Measurements from ENCODE around the gene EXD1.
"Not testable (repeated sequence)": the region's sequence is repeated elsewhere in the genome, so short reads cannot be mapped to it uniquely, and the experiment has no call there.

Gene EXD1, protein sequence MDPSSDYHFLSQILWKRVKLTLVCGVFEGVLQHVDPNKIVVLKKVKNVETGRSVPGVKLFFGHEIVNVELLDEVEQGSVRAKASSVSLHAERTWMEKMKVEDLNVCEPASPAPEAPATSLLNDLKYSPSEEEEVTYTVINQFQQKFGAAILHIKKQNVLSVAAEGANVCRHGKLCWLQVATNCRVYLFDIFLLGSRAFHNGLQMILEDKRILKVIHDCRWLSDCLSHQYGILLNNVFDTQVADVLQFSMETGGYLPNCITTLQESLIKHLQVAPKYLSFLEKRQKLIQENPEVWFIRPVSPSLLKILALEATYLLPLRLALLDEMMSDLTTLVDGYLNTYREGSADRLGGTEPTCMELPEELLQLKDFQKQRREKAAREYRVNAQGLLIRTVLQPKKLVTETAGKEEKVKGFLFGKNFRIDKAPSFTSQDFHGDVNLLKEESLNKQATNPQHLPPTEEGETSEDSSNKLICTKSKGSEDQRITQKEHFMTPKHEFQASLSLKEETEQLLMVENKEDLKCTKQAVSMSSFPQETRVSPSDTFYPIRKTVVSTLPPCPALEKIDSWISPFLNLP

DNA sequence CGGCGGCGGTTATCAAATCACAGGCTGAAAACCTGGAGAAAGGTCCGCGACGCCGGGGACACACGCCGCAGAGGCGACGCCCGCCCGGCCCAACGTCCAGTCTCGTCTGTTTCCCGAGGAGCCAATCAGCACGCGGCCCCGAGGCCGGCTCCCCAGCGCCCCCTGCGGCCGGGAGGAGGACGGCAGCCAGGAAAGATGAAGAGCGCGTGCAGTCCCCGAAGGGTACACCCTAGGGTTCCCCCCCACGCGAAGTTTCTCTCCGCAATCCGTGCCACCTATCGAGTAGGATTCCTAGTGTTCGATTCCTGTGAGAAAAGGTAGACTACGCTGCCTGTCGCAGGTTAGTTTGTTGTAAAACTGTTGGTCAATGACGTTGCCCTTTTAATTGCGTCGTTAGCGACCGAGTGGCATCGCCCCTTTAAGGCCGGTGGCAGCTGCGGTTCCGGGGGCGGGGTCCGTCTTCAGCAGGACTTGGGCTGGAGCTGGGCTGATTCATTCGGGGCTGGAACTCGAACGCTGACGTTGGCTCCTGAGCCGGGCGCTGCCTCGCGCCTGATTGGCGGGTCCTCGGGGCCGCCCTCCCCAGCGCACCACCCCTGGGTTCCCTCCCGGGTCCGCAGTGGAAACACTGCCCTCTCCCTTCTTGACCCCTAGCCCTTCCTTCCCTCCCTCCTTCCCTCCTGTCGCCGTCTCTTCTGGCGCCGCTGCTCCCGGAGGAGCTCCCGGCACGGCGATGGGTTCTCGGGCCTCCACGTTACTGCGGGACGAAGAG, at the start of gene EXD1, which contains the start of gene CHP1:
Gene EXD1 (minus strand): TSS at position 108 of the 772 bp plus-strand sequence. CDS start 4,182 bp downstream, outside the sequence.
Gene CHP1 (plus strand): TSS at position 619 of the 772 bp plus-strand sequence. CDS start 115 bp downstream, at position 734.
- peak; percentile 97 for DNase-seq

DNA sequence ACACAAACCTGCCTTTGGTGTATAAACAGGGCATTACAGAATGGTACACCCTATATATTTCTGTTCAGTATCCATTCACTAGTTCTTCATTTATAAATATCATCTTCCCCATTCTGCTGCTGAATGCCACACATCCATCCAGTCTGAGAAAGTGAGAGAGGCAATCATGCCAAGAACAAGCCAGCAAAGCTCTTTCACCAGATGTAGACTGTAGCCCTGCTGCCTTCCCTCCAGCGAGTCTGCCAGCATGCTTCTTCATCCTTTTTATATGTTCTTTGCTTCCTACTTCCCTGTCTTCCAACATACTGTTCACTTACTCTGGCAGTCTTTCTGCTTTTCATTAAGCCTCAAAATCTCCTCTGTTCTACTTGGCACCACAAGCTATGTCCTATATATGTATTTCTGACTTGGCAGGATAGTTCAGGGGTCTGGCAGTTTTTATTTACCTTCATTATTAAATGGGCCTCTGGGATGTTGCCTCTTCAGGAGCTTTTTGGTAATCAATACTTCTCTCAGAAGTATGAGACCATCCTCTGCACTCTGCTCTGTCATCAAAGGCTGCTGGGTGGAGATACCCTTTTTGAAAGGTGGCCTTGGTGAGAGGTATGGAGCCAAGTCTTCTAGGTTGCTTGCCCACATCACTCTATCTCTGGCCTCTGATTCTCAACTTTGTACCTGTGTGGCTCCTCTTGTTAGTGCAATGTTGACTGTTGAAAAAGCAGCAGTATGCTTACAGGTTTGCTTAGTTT, 49.2 kb upstream of the EXD1 start:
- DNase-seq = no peak

DNA sequence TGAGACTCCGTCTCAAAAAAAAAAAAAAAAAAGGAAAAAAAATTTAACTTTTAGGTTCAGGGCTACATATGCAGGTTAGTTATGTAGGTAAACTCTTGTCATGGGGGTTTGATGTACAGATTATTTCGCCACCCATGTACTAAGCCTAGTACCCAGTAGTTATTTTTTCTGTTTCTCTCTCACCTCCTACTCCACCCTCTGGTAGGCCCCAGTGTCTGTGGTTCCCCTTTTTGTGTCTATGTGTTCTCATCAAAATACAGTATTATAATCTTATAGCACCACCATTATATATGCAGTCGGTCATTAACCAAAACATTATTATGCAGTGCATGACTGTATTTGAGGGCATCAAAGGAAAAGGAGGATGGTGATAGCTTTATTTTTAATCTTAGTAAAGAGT, 47.8 kb upstream of the EXD1 start:
- no peak for DNase-seq

DNA sequence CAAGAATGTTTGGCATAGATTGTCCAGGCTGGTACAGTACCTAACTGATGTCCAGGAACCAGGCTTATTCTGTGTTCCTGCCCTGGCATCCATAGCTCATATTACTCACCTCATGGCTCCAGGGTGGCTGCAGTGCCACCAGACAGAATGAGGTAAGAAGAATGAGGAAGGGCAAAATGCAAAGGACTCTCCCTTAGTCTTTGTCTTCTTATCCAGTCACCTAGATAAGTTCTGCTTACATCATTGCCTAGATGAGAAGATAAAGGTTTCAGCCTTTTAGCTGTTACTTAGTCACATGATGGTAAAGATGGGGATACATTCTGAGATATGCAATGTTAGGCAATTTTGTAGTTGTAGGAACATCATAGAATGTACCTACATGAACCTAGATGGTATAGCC, 46.3 kb upstream of the EXD1 start:
- DNase-seq = no peak

DNA sequence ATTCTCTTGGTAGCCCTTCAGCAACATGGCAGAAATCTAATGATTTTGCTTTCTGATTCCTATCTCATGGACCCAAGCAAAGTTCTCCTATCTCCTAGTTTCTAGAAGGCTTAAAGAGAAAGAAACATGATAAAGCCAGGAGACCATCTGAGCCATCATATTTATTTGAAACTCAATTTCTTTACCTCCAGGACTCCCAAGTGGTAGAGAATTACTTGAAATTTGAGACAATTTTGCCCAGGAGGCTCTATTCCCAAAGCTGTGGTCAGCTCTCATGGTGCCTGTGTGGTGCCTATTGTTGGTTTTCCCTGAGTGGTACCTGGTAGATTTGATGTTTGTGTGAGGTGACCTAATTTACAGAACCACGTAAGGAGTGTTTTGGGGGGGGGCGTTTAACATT, 39.3 kb upstream of the EXD1 start:
- no peak for DNase-seq

DNA sequence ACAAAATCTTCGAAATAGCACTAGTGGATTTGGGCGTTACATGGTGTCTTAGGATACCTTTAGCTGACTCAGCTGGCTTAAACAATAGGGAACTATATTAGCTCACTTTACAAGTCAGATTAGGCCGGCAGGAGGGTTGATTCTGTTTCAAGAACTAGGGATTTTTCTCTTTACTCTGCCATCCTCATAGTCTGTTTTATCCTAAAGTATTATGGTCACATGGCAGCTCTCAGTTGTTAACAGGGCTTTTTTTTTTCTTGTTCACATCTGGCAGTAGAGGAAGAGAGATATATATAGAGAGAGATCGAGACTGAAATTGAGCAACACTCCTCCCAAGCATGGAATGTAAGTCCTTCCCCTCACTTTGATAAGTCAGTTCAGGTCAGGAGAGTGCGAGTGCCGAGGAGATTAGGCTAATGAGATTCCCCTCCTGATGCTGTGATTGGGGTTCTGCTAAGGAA, 33.4 kb upstream of the EXD1 start:
- DNase-seq = no peak

DNA sequence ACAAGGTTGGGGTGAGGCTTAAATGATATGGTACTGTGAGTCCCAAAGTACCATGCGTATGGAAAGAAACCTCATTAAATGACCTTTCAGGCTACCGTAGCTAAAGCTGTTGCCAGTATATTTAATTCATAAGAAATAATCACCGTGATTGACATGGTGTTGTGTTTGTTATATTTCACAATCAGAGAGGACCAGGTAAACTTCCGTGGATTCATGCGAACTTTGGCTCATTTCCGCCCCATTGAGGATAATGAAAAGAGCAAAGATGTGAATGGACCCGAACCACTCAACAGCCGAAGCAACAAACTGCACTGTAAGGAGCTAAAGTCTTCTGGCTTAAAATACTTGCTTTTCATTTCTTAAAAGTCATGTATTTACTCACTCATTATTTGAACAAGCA, 32.0 kb upstream of the EXD1 start:
- DNase-seq = no peak

DNA sequence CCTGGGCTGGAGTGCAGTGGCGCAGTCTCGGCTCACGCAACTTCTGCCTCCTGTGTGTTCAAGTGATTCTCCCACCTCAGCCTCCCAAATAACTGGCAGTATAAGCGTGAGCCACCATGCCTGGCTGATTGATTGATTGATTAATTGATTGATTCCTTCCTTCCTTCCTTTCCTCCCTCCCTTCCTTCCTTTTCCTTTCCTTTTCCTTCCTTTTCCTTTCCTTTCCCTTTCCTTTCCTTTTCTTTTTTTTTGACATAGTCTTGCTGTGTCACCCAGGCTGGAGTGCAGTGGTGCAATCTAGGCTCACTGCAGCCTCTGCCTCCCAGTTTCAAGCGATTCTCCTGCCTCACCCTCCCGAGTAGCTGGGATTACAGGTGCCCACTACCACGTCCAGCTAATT, 30.4 kb upstream of the EXD1 start:
- not testable (repeated sequence) for DNase-seq

DNA sequence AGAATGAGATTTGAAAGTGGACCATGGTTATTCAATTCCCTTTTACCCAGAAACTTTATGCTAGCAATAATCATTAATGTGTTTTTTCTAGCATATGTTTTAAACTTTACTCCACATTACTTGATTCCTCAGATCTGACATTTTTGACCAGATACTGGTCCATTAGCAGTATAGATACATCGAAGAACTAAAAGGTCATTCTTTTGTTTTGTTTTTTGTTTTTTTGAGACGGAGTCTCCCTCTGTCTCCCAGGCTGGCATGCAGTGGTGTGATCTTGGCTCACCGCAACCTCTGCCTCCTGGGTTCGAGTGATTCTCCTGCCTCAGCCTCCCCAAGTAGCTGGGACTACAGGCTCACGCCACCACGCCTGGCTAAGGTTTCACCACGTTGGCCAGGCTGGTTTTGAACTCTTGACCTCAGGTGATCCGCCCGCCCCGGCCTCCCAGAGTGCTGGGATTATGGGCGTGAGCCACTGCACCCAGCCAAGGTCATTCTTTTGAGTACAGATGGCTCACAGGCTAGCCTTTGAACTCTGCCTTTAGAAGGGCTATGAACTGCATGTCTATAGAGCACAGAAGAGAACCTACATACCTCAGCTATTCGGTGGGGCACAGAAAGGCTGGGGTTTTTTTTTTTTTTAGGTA, 29.1 kb upstream of the EXD1 start:
- DNase-seq = no peak

DNA sequence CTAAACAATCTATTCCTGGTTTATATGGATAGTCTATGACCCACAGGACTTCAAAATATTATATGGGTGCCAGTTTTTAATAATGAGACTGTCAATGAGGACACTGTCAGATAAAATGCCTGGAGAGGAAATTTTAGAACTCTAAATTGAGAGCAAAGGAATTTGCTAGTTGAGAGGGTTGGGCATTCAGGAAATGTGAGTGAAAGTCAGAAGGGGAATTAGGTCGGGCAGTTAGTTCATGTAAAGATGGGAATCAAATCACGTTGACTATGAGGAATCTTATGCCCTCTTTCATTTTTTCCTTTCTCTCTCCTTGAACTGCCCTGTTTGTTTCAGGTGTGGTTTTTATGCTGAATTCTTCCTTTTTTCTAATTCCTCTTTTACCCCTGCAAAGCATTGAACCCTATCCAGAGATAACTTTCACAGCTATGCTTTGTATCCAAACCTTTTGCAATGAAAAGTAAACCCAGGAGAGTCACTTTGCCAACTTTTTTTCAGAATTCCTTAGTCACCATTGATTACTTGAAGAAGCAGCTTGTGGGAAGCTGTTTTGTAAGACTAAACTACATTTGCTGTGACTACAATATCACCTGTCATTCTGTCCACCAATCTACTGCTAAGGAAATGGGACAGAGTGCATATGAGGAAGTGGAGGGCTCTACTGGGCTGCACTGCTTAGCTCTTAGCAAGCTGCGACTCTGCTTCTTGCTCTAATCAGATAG, 28.4 kb upstream of the EXD1 start:
- no peak for DNase-seq

DNA sequence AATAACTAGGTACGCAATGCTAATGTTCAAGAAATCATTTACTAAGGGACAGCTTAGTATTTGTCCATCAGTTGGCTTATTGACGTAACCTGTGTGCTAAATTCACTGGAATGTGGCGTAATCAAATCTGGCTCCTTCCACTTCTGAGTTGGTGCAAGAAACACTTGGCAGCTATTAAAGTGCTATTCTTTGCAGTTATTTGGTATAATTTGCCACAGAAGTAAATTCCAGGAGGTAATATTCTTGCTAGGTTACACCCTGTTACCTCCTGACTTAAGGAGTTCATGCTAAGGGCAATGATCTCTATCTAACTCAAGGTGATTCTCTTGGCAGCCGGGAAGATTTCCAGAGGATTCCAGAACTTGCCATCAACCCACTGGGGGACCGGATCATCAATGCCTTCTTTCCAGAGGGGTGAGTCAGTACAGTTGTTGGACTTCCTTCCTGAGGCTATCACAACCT, 26.1 kb upstream of the EXD1 start:
- no peak for DNase-seq

DNA sequence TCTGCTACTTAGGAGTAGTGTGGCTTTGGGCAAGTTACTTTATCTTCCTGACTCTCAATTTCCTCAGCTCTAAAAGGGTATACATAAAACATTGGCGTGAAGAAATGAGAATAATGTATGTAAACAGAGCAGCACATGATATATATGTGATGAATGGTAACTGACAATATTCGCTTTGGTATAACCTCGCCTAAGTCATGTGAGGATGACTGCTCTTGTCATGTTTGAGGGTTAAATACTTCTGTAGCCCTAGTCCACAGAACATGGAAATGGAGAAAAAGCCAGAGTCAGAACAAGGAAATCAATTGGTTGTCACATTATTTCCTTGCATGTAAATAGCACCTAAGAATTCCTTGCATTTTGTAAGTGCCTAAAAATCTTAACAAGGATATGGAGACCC, 25.5 kb upstream of the EXD1 start:
- DNase-seq = no peak

DNA sequence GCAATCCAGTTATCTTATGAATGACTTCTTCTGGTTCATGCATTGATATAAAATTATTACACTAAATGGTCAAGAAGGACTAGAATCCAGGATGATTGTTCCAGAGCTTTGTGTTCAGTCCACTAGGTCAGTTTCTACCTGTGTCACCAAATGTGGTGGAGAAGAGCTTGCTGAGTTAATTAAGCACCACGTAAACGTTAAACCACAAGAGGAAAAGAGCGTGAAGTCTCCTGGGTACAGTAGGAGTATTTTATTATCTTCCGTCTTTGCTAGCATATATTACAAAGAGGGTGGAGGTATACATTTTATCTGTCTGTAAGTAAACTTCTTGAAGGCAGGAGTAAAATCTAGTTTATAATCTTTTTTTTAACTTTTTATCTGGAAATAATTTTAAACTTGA, 24.0 kb upstream of the EXD1 start:
- no peak for DNase-seq

DNA sequence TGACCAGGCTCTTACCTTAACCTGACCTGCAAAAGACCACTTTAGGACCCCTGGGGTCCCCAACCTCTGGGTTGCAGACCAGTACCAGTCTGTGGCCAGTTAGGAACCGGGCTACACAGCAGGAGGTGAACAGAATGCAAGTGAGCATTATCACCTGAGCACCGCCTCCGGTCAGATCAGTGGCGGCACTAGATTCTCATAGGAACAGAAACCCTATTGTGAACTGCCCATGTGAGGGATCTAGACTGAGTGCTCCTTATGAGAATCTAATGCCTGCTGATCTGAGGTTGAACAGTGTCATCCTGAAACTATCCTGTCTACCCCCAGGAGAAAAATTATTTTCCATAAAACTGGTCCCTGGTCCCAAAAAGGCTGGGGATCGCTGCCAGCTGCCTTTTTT, 20.9 kb upstream of the EXD1 start:
- no peak for DNase-seq

DNA sequence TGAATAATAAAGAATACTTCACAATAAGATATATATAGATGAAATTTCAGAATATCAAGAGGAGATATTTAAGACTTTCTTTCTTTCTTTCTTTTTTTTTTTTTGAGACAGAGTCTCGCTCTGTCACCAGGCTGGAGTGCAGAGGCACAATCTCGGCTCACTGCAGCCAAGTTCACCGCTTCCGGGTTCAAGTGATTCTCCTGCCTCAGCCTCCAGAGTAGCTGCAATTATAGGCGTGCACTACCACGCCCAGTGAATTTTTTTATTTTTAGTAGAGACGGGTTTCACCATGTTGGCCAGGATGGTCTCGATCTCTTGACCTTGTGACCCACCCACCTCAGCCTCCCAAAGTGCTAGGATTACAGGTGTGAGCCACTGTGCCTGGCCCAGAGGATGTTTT, 20.2 kb upstream of the EXD1 start:
- DNase-seq = not testable (repeated sequence)

DNA sequence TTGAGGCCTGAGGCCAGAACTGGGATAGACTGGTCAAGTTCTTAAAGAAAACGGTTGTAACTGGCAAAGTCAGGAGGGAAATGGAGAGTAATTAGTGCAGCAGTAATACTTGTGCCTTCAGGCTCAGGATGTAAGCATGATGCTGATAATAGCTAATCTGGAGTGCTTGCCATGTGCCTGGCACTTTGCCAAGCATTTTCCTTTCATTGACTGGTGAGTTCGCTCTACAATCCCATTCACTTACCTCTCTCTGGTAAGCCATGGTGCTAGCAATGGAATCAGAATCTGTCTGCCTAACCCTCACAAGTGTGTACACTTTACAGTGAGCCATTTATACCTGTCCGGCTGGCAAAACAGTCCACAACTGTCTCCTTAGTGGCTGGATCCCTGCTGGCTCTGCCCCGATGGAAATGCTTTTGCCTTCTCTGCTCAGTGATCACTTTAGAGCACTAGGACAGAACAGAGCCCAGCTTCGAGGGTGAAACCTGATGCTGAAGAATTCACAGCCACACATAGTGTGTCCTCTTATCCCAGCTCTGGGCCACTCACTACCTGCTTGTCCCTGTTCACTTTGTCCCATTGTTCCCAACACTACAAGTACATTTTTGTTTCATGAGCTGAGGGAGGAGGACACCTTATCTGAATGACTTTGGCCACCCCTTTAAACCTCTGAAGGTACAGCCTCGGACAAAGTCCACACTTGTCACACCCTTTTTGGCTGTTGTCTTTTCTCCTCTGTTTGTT, 10.8 kb upstream of the EXD1 start:
- no peak for DNase-seq

DNA sequence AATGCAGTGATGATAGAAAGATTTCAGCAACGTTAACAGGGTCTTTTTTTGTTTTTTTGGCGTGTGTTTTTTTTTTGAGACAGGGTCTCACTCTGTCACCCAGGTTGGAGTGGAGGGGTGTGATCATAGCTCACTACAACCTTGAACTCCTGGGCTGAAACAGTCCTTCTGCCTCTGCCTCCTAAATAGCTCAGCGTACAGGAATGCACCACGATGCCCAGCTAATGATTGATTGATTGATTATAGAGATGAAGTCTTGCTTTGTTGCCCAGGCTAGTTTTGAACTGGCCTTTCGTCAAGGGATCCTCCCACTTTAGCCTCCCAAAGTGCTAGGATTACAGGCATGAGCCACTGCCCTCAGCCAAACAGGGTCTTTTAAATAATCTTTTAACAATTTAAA, 7.5 kb upstream of the EXD1 start:
- no peak for DNase-seq

DNA sequence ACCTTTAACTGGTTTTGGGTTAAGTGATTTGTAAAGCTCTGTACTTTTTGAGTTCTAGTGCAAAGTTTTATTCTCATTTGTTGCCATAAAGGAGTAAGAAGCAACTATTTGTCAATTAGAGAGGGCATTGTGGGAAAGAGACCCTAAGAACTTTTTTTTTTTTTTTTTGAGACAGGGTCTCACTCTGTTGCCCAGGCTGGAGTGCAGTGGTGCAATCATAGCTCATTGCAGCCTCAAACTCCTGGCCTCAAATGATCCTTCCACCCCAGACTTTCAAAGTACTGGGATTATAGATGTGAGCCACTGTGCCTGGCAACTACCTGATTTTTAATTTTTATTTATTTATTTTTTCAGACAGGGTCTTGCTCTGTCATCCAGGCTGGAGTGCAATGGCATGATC, 5.4 kb upstream of the EXD1 start:
- no peak for DNase-seq

DNA sequence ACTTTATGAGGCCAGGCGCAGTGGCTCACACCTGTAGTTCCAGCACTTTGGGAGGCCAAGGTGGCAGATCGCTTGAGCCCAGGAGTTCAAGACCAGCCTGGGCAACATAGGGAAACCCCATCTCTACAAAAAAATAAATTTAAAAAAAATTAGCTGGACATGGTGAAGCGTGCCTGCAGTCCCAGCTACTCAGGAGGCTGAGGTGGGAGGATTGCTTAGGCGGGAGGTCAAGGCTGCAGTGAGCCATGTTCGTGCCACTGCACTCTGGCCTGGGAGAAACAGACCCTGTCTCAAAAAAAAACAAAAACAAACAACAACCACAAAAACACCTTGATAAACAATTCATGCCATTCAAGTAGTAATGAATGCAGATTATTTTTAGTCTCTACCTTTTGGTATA, 4.7 kb upstream of the EXD1 start:
- not testable (repeated sequence) for DNase-seq

DNA sequence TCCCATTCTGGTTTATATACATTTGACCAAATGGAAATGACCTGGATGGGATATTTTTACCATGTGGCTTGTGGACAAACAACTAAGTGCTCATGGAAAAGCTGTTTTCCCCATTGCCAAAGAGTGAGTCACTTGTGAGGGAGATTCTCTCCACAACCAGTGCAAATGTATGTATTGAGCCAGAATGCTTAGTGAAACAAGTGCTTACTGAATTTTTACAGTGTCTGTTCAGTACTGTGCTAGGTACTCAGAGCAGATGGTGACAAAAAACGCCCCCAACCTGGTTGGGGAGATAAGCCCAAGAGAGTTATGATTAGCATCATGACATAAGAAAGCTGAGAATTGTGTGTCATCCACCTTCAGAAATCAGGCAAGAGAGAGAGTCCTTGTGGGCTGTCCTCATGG, 2.8 kb upstream of the EXD1 start:
- DNase-seq = no peak

All from activated CD8-positive, alpha-beta memory T cell treated with anti-CD3 and anti-CD28 coated beads, Interleukin-2, amount 50 U/mL, for 48 hours (primary cell).